RWPE2 (cell line): Measurements from ENCODE around the gene SNX30.

ENCODE experiments used
- ATAC-seq: fragments of 200-7000 bp; cut with Tn5 transposase; 3 replicates; pipeline ENCODE4 v1.9.1; 2021; ENCODE audit warnings: low read depth
- DNase-seq: peaks from one replicate; pipeline ENCODE4 v3.0.0-alpha.2; 2020; ENCODE audit warnings: low spot score
- H3K27ac ChIP-seq: fragments of 450-650 bp; 2 replicates; pipeline ENCODE4 v1.5.1; 2017; ENCODE audit warnings: mild to moderate bottlenecking; ENCODE audit not compliant: poor library complexity, severe bottlenecking
- H3K27me3 ChIP-seq: fragments of 250-450 bp; sonication (Bioruptor Pico); 2 replicates; pipeline ENCODE4 v1.5.1; 2021; ENCODE audit warnings: mild to moderate bottlenecking, moderate library complexity; ENCODE audit not compliant: insufficient read depth, poor library complexity, severe bottlenecking
- H3K36me3 ChIP-seq: fragments of 250-450 bp; sonication (Bioruptor Pico); 2 replicates; pipeline ENCODE4 v1.5.1; 2020; ENCODE audit warnings: low read depth, mild to moderate bottlenecking, moderate library complexity
- H3K4me1 ChIP-seq: fragments of 250-450 bp; sonication (Bioruptor Pico); 2 replicates; pipeline ENCODE4 v1.5.1; 2021; ENCODE audit warnings: mild to moderate bottlenecking, moderate library complexity; ENCODE audit not compliant: insufficient read depth, poor library complexity, severe bottlenecking
- H3K4me3 ChIP-seq: fragments of 250-450 bp; sonication (Bioruptor Pico); 2 replicates; pipeline ENCODE4 v1.5.1; 2021; ENCODE audit warnings: mild to moderate bottlenecking, moderate library complexity; ENCODE audit not compliant: severe bottlenecking
- H3K9me3 ChIP-seq: fragments of 250-450 bp; sonication (Bioruptor Pico); 2 replicates; pipeline ENCODE4 v1.5.1; 2021; ENCODE audit warnings: mild to moderate bottlenecking, moderate library complexity; ENCODE audit not compliant: severe bottlenecking
- TF ChIP-seq, protein P1 (sequence below): fragments of 450-650 bp; IDR thresholded peaks from one replicate; pipeline ENCODE4 v1.5.1; 2017; ENCODE audit warnings: mild to moderate bottlenecking, moderate library complexity; ENCODE audit not compliant: poor library complexity, severe bottlenecking

SNX30 gene

GRCh38 chr9:112896131-112896530 is 145.6 kb downstream of the SNX30 start:
- H3K27ac ChIP-seq, result no peak overlapping the region
- DNase-seq (no peak), ATAC-seq (no peak)
- TF ChIP-seq, protein P1, sequence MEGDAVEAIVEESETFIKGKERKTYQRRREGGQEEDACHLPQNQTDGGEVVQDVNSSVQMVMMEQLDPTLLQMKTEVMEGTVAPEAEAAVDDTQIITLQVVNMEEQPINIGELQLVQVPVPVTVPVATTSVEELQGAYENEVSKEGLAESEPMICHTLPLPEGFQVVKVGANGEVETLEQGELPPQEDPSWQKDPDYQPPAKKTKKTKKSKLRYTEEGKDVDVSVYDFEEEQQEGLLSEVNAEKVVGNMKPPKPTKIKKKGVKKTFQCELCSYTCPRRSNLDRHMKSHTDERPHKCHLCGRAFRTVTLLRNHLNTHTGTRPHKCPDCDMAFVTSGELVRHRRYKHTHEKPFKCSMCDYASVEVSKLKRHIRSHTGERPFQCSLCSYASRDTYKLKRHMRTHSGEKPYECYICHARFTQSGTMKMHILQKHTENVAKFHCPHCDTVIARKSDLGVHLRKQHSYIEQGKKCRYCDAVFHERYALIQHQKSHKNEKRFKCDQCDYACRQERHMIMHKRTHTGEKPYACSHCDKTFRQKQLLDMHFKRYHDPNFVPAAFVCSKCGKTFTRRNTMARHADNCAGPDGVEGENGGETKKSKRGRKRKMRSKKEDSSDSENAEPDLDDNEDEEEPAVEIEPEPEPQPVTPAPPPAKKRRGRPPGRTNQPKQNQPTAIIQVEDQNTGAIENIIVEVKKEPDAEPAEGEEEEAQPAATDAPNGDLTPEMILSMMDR, result no peak
- peaks cover 5% of the 10 kb centered on the region for H3K27me3 ChIP-seq
- no peaks in the 10 kb centered on the region for H3K36me3 ChIP-seq
- no peaks in the 10 kb centered on the region for H3K4me1 ChIP-seq
- no peaks in the 10 kb centered on the region for H3K9me3 ChIP-seq
- no peak overlapping the region for H3K4me3 ChIP-seq

- TF ChIP-seq, protein P1, result no peak
- H3K27ac ChIP-seq, result no peak overlapping the region
- no peaks in the 10 kb centered on the region for H3K27me3 ChIP-seq
- H3K36me3 ChIP-seq, result no peaks in the 10 kb centered on the region
- no peak overlapping the region for H3K4me3 ChIP-seq
- H3K9me3 ChIP-seq, result no peaks in the 10 kb centered on the region
- no peak for DNase-seq
- no peaks in the 10 kb centered on the region for H3K4me1 ChIP-seq
- ATAC-seq, result no peak
Measured at GRCh38 chr9:112898872-112899311, 148.3 kb downstream of the SNX30 start.

DNA sequence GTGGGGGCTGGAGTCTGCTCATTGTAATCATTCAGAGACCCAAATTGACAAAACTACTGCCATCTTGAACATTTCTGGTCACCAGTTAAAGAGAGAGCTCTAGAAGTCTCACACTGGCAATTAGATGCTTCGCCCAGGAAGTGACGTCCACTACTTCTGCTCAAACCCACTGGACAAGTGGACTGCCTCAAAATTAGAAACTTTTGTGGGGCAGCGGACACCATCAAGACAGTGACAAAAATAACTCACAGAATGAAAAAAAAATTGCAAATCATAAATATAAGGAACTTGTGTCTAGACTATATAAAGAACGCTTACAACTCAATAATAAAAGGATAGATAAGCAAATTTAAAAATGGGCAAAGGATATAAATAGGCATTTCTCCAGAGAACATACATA is 149.9 kb downstream of the SNX30 start:
- Histone ChIP-seq H3K27me3 (no peaks in the 10 kb centered on the region), H3K27ac (no peak overlapping the region), H3K4me1 (no peaks in the 10 kb centered on the region), H3K9me3 (no peaks in the 10 kb centered on the region), H3K4me3 (no peak overlapping the region), H3K36me3 (no peaks in the 10 kb centered on the region)
- TF ChIP-seq, protein P1, result no peak
- ATAC-seq (no peak), DNase-seq (no peak)

GRCh38 chr9:112900901-112901300 is 150.3 kb downstream of the SNX30 start:
- Histone ChIP-seq H3K27me3 (no peaks in the 10 kb centered on the region), H3K4me3 (no peak overlapping the region), H3K4me1 (no peaks in the 10 kb centered on the region), H3K36me3 (no peaks in the 10 kb centered on the region), H3K9me3 (no peaks in the 10 kb centered on the region), H3K27ac (no peak overlapping the region)
- DNase-seq (no peak), ATAC-seq (no peak)
- TF ChIP-seq, protein P1, result no peak

DNA sequence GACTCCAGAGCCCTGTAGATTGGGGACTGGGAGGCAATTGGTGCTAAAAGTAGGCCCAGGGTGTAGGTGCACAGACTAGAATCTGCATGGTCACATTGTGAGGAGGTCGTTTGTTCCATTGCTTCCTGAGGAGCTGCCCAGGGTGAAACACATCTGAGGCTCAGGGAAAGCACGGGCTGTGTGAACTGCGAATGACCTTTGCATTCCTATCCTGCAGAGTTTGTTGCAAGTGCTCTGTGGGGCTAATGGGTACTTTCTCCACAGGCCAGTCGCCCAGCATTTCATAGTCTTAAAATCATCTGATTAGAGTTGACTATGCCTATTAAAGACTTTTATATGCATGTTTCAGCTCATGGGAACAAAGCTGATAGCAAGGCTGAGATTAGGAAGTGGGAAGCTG is 154.5 kb downstream of the SNX30 start:
- no peaks in the 10 kb centered on the region for H3K36me3 ChIP-seq
- no peak overlapping the region for H3K27ac ChIP-seq
- DNase-seq (no peak), ATAC-seq (no peak)
- H3K27me3 ChIP-seq, result no peaks in the 10 kb centered on the region
- H3K4me3 ChIP-seq, result no peak overlapping the region
- no peaks in the 10 kb centered on the region for H3K9me3 ChIP-seq
- TF ChIP-seq, protein P1, result no peak
- H3K4me1 ChIP-seq, result no peaks in the 10 kb centered on the region
